Loucy (cell line): ENCODE measurements around the gene ADGB.

Experiments
- H2AFZ ChIP-seq: fragments of 200-600 bp; sonication (generic); 2 replicates; pipeline ENCODE4 v1.6.0; 2016; ENCODE audit warnings: antibody characterized with exemption, mild to moderate bottlenecking, low read length, moderate library complexity
- H3F3A ChIP-seq: fragments of 200-600 bp; 2 replicates; pipeline ENCODE4 v1.6.0; 2016; ENCODE audit warnings: antibody characterized with exemption, low read depth, mild to moderate bottlenecking
- H3K27me3 ChIP-seq: fragments of 200-600 bp; sonication (generic); 2 replicates; pipeline ENCODE4 v1.6.1; 2014; ENCODE audit warnings: low read length, mild to moderate bottlenecking; ENCODE audit not compliant: insufficient read depth, poor library complexity, severe bottlenecking
- H3K36me3 ChIP-seq: fragments of 200-600 bp; sonication (generic); 2 replicates; pipeline ENCODE4 v1.6.1; 2016; ENCODE audit warnings: low read length; ENCODE audit not compliant: insufficient read depth
- H3K4me1 ChIP-seq: fragments of 200-600 bp; sonication (generic); 2 replicates; pipeline ENCODE4 v1.5.1; 2014; ENCODE audit warnings: low read length, mild to moderate bottlenecking; ENCODE audit not compliant: insufficient read depth, poor library complexity, severe bottlenecking
- H3K4me2 ChIP-seq: fragments of 200-600 bp; sonication (generic); 2 replicates; pipeline ENCODE4 v1.6.0; 2014; ENCODE audit warnings: antibody characterized with exemption, low read length, low read depth, mild to moderate bottlenecking; ENCODE audit not compliant: poor library complexity, severe bottlenecking
- H3K4me3 ChIP-seq: fragments of 200-600 bp; sonication (generic); 2 replicates; pipeline ENCODE4 v1.5.1; 2014; ENCODE audit warnings: low read length, mild to moderate bottlenecking, mixed read lengths; ENCODE audit not compliant: poor library complexity, severe bottlenecking
- H3K79me2 ChIP-seq: fragments of 200-600 bp; sonication (generic); 2 replicates; pipeline ENCODE4 v1.6.1; 2014; ENCODE audit warnings: low read length; ENCODE audit not compliant: insufficient read depth
- H3K9ac ChIP-seq: fragments of 200-600 bp; sonication (generic); 2 replicates; pipeline ENCODE4 v1.6.0; 2014; ENCODE audit warnings: mild to moderate bottlenecking, low read depth, low read length, moderate library complexity; ENCODE audit not compliant: poor library complexity, severe bottlenecking
- H3K9me2 ChIP-seq: fragments of 200-600 bp; sonication (generic); replicated peaks from 2 replicates; pipeline ENCODE4 v1.6.1; 2016; ENCODE audit warnings: low read depth, low read length, mixed read lengths
- H3K9me3 ChIP-seq: fragments of 200-600 bp; sonication (generic); 2 replicates; pipeline ENCODE4 v1.6.1; 2014; ENCODE audit warnings: mild to moderate bottlenecking, antibody characterized with exemption, low read length, low read depth; ENCODE audit not compliant: insufficient read depth
- H4K20me1 ChIP-seq: fragments of 200-600 bp; sonication (generic); 2 replicates; pipeline ENCODE4 v1.6.0; 2014; ENCODE audit warnings: antibody characterized with exemption, low read length, mild to moderate bottlenecking; ENCODE audit not compliant: insufficient read depth, poor library complexity, severe bottlenecking
- EZH2phosphoT487 ChIP-seq: fragments of 200-600 bp; IDR thresholded peaks from 2 replicates; pipeline ENCODE4 v1.6.1; 2018; ENCODE audit warnings: antibody characterized with exemption, mild to moderate bottlenecking, moderate library complexity, borderline replicate concordance
- TF ChIP-seq, protein P1 (sequence below): fragments of 200-600 bp; sonication (generic); conservative IDR thresholded peaks from 2 replicates; pipeline ENCODE4 v1.5.1; 2014; ENCODE audit warnings: mild to moderate bottlenecking, antibody characterized with exemption, low read length

The ADGB gene

DNA sequence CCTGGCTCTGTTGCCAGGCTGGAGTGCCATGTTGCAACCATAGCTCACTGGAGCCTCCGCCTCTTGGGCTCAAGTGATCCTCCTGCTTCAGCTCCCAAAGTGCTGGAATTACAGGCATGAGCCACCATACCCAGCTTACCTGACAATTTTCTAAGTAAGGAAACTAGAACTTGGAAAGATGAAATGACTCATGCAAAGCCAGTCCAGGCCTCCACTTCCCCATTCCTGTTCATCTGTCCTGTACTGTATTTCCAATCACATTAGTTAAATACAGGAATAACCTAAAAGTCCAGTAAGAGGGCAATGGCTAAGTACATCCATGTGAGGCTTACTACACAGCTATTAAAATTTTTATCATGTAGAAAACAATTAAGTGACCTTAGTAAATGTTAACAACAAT is 8.3 kb upstream of the ADGB start:
- H4K20me1 ChIP-seq = no peaks in the 10 kb centered on the region
- no peak overlapping the region for H3K9ac ChIP-seq
- H3K9me3 ChIP-seq = no peaks in the 10 kb centered on the region
- H3K4me3 ChIP-seq = no peak overlapping the region
- no peaks in the 10 kb centered on the region for H3K4me1 ChIP-seq
- H3K36me3 ChIP-seq = no peaks in the 10 kb centered on the region
- no peaks in the 10 kb centered on the region for H3F3A ChIP-seq
- H3K79me2 ChIP-seq = no peaks in the 10 kb centered on the region
- H3K9me2 ChIP-seq = no peaks in the 10 kb centered on the region
- no peaks in the 10 kb centered on the region for H3K27me3 ChIP-seq
- TF ChIP-seq, protein P1, sequence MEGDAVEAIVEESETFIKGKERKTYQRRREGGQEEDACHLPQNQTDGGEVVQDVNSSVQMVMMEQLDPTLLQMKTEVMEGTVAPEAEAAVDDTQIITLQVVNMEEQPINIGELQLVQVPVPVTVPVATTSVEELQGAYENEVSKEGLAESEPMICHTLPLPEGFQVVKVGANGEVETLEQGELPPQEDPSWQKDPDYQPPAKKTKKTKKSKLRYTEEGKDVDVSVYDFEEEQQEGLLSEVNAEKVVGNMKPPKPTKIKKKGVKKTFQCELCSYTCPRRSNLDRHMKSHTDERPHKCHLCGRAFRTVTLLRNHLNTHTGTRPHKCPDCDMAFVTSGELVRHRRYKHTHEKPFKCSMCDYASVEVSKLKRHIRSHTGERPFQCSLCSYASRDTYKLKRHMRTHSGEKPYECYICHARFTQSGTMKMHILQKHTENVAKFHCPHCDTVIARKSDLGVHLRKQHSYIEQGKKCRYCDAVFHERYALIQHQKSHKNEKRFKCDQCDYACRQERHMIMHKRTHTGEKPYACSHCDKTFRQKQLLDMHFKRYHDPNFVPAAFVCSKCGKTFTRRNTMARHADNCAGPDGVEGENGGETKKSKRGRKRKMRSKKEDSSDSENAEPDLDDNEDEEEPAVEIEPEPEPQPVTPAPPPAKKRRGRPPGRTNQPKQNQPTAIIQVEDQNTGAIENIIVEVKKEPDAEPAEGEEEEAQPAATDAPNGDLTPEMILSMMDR = no peak
- TF ChIP-seq EZH2phosphoT487 = no peak
- no peak overlapping the region for H3K4me2 ChIP-seq
- H2AFZ ChIP-seq = no peak overlapping the region

DNA sequence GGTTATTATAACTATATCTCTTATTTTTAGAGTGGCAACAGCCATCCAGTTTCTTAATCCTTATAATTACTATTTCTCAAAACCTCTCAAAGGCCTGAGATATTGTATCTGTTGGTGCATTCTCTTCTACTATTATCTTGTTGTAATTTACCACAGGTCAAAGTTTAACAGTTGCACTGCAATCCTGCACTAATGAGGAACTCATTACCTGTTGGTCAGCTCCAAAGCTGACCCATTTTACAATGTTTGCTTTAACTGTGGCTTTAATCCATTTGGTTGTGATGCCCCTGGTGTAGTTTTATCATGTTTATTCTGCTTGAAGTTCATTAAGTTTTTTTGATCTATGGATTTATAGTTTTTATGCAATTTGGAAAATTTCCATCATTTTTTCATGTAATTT is 6.3 kb upstream of the ADGB start:
- no peak overlapping the region for H2AFZ ChIP-seq
- no peaks in the 10 kb centered on the region for H3K79me2 ChIP-seq
- no peaks in the 10 kb centered on the region for H3K4me1 ChIP-seq
- H4K20me1 ChIP-seq = no peaks in the 10 kb centered on the region
- H3K9me2 ChIP-seq = no peaks in the 10 kb centered on the region
- no peaks in the 10 kb centered on the region for H3K27me3 ChIP-seq
- H3K36me3 ChIP-seq = no peaks in the 10 kb centered on the region
- no peak overlapping the region for H3K4me2 ChIP-seq
- TF ChIP-seq, protein P1 = no peak
- TF ChIP-seq EZH2phosphoT487 = no peak
- H3F3A ChIP-seq = no peaks in the 10 kb centered on the region
- H3K4me3 ChIP-seq = no peak overlapping the region
- H3K9me3 ChIP-seq = no peaks in the 10 kb centered on the region
- no peak overlapping the region for H3K9ac ChIP-seq

DNA sequence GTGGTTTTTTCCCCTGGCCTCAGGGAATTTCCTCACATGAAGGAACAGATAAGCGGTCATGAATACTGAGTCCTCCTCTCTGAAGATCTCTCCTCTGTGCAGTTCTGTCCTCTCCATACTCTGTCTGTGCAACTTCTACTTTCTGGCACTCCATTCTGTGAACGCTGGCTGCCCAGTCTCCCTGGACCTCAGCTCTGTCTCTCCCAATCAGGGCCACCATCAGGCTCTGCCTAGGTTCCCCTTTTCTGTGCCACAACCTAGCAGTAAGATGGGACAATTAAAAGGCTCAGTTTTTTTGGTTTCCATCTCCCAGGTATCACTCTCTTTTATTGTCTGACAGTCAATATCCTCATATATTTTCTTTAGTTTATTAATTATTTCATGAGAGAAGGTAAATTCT is 4.8 kb upstream of the ADGB start:
- Histone ChIP-seq H3K9me3 (no peaks in the 10 kb centered on the region), H4K20me1 (no peaks in the 10 kb centered on the region), H3K4me1 (no peaks in the 10 kb centered on the region), H3K36me3 (no peaks in the 10 kb centered on the region), H3K4me2 (no peak overlapping the region), H3K27me3 (no peaks in the 10 kb centered on the region), H3K4me3 (no peak overlapping the region), H3F3A (no peaks in the 10 kb centered on the region), H3K9me2 (no peaks in the 10 kb centered on the region), H2AFZ (no peak overlapping the region), H3K79me2 (no peaks in the 10 kb centered on the region), H3K9ac (no peak overlapping the region)
- no peak for TF ChIP-seq EZH2phosphoT487
- TF ChIP-seq, protein P1 = no peak
